Liver (tissue), 9 donors: ENCODE data around the gene ATOX1. TPM values are rescaled to one million over a fixed set of nuclear protein-coding genes. Genes with fewer than 3 reads are reported as not detected.

ENCODE experiments used
- DNase-seq: peaks from one replicate; pipeline ENCODE4 v3.0.0-alpha.2; 2017; ENCODE audit warnings: low spot score
- H3K27ac ChIP-seq, 2 donors: one replicate each; pipeline ENCODE4 v1.7.0; 2013; ENCODE audit warnings: inconsistent platforms in 2 of 2, low read length in 2 of 2, control low read depth in 1 of 2, low read depth in 1 of 2, mild to moderate bottlenecking in 1 of 2
- H3K27me3 ChIP-seq, 4 donors: one replicate each; pipeline versions ENCODE4 v1.6.1 to v1.7.0; 2013; ENCODE audit warnings: low read length in 3 of 4, inconsistent platforms in 1 of 4, mild to moderate bottlenecking in 1 of 4, moderate library complexity in 1 of 4; ENCODE audit not compliant: control insufficient read depth in 4 of 4, insufficient read depth in 4 of 4
- H3K36me3 ChIP-seq, 4 donors: one replicate each; pipeline versions ENCODE4 v1.6.1 to v1.7.0; 2013; ENCODE audit warnings: low read length in 3 of 4, mild to moderate bottlenecking in 3 of 4, low read depth in 1 of 4, moderate library complexity in 1 of 4; ENCODE audit not compliant: control insufficient read depth in 4 of 4, insufficient read depth in 3 of 4
- H3K4me1 ChIP-seq, 4 donors: one replicate each; pipeline versions ENCODE4 v1.6.1 to v1.7.0; 2013; ENCODE audit warnings: low read length in 3 of 4, mild to moderate bottlenecking in 3 of 4, moderate library complexity in 1 of 4; ENCODE audit not compliant: control insufficient read depth in 4 of 4, insufficient read depth in 4 of 4
- H3K4me3 ChIP-seq, 3 donors: one replicate each; pipeline versions ENCODE4 v1.6.1 to v1.7.0; 2013; ENCODE audit warnings: low read length in 3 of 3, control low read depth in 1 of 3, low read depth in 1 of 3, mild to moderate bottlenecking in 1 of 3
- H3K9ac ChIP-seq, 2 donors: one replicate each; pipeline ENCODE4 v1.7.0; 2013; ENCODE audit warnings: low read length in 2 of 2, mild to moderate bottlenecking in 2 of 2, moderate library complexity in 2 of 2, control low read depth in 1 of 2, low read depth in 1 of 2
- H3K9me3 ChIP-seq, 4 donors: one replicate each; pipeline versions ENCODE4 v1.6.1 to v1.7.0; 2013; ENCODE audit warnings: low read length in 3 of 4; ENCODE audit not compliant: control insufficient read depth in 4 of 4
- FOXA2 ChIP-seq: IDR thresholded peaks from 2 replicates; pipeline ENCODE4 v1.6.1; 2016; ENCODE audit warnings: antibody characterized with exemption
- GABPA ChIP-seq, 2 donors: IDR thresholded peaks in 1 of 2; conservative IDR thresholded peaks in 1 of 2; 2 replicates each; pipeline ENCODE4 v1.6.1; 2016; ENCODE audit warnings: antibody characterized with exemption in 2 of 2, mild to moderate bottlenecking in 1 of 2, moderate library complexity in 1 of 2
- HNF4A ChIP-seq, 2 donors: conservative IDR thresholded peaks; 2 replicates each; pipeline ENCODE4 v1.6.1; 2016; ENCODE audit warnings: antibody characterized with exemption in 2 of 2, mild to moderate bottlenecking in 2 of 2
- HNF4G ChIP-seq: IDR thresholded peaks from 2 replicates; pipeline ENCODE4 v1.6.1; 2016; ENCODE audit warnings: antibody characterized with exemption
- JUND ChIP-seq, 2 donors: IDR thresholded peaks; 2 replicates each; pipeline ENCODE4 v1.6.1; 2016; ENCODE audit warnings: antibody characterized with exemption in 2 of 2
- RAD21 ChIP-seq, 2 donors: IDR thresholded peaks; 2 replicates each; pipeline ENCODE4 v1.6.1; 2016; ENCODE audit warnings: antibody characterized with exemption in 2 of 2, mild to moderate bottlenecking in 2 of 2
- YY1 ChIP-seq: IDR thresholded peaks from 2 replicates; pipeline ENCODE4 v1.6.1; 2016; ENCODE audit warnings: antibody characterized with exemption, mild to moderate bottlenecking
- WGBS: extraction: QIAGEN DNeasy Blood & Tissue Kit; methylation state at CpG from one replicate; pipeline ENCODE4 v1.1.7; 2013; 5-methylcytosine and 5-hydroxymethylcytosine counted together
- polyA plus RNA-seq, 2 donors: library from polyadenylated mRNA; stranded (reverse) in 1 of 2; unstranded in 1 of 2; fragments of 200-250 nt in 1 of 2; fragments of >200 nt in 1 of 2; fragmentation: Nextera tagmentation in 1 of 2; extraction: Ambion mirVana in 1 of 2; gene quantifications; one replicate each; pipeline versions ENCODE4 v1.2.1 to v1.2.3, GENCODE V29; 2013 to 2015
- total RNA-seq, 2 donors: library from RNA; depleted of rRNA; stranded (reverse); fragments of >200 nt; gene quantifications; one replicate each; pipeline ENCODE4 v1.2.3, GENCODE V29; 2014
- TF ChIP-seq, protein P1 (sequence below): IDR thresholded peaks from 2 replicates; pipeline ENCODE4 v1.6.1; 2016; ENCODE audit warnings: antibody characterized with exemption, mild to moderate bottlenecking
- TF ChIP-seq, protein P2 (sequence below): IDR thresholded peaks from 2 replicates; pipeline ENCODE4 v1.6.1; 2016; ENCODE audit warnings: antibody characterized with exemption
- TF ChIP-seq, protein P3 (sequence below): fragments of 150-350 bp; IDR thresholded peaks from 2 replicates; pipeline ENCODE4 v1.5.1; 2017; ENCODE audit warnings: improper control_type of control experiment, low read depth, low read length; ENCODE audit not compliant: missing input control
- donor health status: healthy.
- donor health status: healthy.
- donor health status: healthy.
- donor health status: healthy.
- donor health status: healthy.

ATOX1 gene
- total and polyA plus RNA-seq, 4 donors: 25.9 to 307 (median 95.6) TPM

DNA sequence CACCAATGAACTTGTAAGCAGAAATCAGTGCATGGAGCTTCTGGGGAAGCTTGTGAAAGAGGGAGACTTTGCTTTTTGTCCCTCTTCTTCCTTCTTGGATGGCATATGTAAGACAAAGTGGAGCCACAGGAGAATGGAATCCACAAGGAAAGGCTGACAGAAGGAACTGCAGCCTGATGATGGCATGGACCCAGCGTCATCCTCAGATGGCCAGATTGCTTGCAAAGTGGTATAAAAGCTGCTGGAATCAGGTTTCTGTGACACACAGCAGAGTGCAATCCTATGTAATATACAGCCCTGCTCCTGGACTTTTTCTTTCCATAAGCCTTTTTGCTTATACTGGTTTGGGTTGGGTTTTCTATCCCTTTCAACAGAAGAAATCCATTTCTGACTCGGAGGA is 40.3 kb downstream of the ATOX1 start (continued):
- TF ChIP-seq, protein P1, sequence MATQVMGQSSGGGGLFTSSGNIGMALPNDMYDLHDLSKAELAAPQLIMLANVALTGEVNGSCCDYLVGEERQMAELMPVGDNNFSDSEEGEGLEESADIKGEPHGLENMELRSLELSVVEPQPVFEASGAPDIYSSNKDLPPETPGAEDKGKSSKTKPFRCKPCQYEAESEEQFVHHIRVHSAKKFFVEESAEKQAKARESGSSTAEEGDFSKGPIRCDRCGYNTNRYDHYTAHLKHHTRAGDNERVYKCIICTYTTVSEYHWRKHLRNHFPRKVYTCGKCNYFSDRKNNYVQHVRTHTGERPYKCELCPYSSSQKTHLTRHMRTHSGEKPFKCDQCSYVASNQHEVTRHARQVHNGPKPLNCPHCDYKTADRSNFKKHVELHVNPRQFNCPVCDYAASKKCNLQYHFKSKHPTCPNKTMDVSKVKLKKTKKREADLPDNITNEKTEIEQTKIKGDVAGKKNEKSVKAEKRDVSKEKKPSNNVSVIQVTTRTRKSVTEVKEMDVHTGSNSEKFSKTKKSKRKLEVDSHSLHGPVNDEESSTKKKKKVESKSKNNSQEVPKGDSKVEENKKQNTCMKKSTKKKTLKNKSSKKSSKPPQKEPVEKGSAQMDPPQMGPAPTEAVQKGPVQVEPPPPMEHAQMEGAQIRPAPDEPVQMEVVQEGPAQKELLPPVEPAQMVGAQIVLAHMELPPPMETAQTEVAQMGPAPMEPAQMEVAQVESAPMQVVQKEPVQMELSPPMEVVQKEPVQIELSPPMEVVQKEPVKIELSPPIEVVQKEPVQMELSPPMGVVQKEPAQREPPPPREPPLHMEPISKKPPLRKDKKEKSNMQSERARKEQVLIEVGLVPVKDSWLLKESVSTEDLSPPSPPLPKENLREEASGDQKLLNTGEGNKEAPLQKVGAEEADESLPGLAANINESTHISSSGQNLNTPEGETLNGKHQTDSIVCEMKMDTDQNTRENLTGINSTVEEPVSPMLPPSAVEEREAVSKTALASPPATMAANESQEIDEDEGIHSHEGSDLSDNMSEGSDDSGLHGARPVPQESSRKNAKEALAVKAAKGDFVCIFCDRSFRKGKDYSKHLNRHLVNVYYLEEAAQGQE: no peak
- TF ChIP-seq, protein P2, sequence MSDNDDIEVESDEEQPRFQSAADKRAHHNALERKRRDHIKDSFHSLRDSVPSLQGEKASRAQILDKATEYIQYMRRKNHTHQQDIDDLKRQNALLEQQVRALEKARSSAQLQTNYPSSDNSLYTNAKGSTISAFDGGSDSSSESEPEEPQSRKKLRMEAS: no peak
- no peak for TF ChIP-seq JUND (IDR thresholded peaks at IDR 0.05)
- TF ChIP-seq YY1: no peak
- no peak for TF ChIP-seq FOXA2
- no peak for TF ChIP-seq GABPA (IDR thresholded peaks at IDR 0.05 in 1 of 2, conservative IDR thresholded peaks at IDR 0.05 in 1 of 2)

DNA sequence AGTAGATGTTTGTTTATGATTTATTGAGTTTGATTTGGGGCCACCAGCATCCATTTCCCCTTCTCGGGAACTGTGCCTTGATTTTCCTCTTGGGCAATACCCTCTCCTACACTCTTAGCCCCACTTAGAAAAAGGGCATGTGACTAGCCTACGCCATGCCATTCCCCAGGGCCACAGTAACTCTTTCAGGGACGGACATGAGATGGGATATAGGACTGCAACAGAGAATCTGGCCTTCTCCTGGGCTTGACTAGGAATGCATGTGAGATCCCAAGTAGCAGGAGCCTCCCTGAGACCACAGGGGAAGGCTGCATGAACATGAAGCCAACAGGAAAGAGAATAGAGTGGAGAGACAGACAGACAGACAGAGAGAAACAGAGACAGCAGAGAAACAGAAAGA is 41.0 kb downstream of the ATOX1 start:
- no peaks in the 10 kb centered on the region for H3K36me3 ChIP-seq
- WGBS: 73% methylated on average over 3 of the region's 3 CpGs
- H3K9ac ChIP-seq: no peak overlapping the region
- TF ChIP-seq RAD21 (IDR thresholded peaks at IDR 0.05) (no peak), HNF4G (no peak), YY1 (no peak), HNF4A (conservative IDR thresholded peaks at IDR 0.05) (no peak), GABPA (IDR thresholded peaks at IDR 0.05 in 1 of 2, conservative IDR thresholded peaks at IDR 0.05 in 1 of 2) (no peak)
- TF ChIP-seq, protein P3, sequence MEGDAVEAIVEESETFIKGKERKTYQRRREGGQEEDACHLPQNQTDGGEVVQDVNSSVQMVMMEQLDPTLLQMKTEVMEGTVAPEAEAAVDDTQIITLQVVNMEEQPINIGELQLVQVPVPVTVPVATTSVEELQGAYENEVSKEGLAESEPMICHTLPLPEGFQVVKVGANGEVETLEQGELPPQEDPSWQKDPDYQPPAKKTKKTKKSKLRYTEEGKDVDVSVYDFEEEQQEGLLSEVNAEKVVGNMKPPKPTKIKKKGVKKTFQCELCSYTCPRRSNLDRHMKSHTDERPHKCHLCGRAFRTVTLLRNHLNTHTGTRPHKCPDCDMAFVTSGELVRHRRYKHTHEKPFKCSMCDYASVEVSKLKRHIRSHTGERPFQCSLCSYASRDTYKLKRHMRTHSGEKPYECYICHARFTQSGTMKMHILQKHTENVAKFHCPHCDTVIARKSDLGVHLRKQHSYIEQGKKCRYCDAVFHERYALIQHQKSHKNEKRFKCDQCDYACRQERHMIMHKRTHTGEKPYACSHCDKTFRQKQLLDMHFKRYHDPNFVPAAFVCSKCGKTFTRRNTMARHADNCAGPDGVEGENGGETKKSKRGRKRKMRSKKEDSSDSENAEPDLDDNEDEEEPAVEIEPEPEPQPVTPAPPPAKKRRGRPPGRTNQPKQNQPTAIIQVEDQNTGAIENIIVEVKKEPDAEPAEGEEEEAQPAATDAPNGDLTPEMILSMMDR: no peak
- TF ChIP-seq, protein P1: no peak
- H3K9me3 ChIP-seq: no peaks in the 10 kb centered on the region
- H3K27ac ChIP-seq: no peak overlapping the region
- H3K4me1 ChIP-seq: no peaks in the 10 kb centered on the region
- no peak overlapping the region for H3K4me3 ChIP-seq
- H3K27me3 ChIP-seq: no peaks in the 10 kb centered on the region
- DNase-seq: no peak
